Measurements from ENCODE around the gene OR6C3. TPM values are rescaled to one million over a fixed set of nuclear protein-coding genes. Genes with fewer than 3 reads are reported as not detected.
A peak's percentile ranks its signal among the peaks of the same experiment; 100 is the strongest.
"Not testable (repeated sequence)": the region's sequence is repeated elsewhere in the genome, so short reads cannot be mapped to it uniquely, and the experiment has no call there.

The OR6C3 gene
- total RNA-seq, 1 donor from 2014 or later, result not detected

DNA sequence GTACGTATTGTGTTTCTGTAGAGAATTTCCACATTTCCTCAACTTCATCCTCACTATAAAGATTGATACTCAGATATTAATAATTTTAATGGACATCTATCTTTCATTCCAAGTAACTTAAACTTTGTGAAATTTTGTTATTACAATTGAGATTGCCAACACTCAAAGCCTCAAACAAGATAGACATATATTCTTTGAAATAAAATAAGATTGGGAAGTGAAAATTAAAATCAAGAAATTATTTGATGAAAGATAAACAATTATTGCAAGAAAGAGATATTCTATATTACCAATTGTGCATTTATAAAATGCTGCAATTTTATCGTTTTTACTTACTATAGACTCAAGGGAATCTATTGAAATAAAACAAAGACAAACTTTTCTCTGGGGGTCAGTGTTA, 34.1 kb upstream of the OR6C3 start, which contains the start of gene OR6C6:
Gene OR6C6, minus strand, starts transcription at position 101 of the 400 bp plus-strand sequence. CDS start 1,337 bp downstream, outside the sequence.
- H3K4me3 Mint-ChIP-seq, result no peak within 1 kb of the TSS

DNA sequence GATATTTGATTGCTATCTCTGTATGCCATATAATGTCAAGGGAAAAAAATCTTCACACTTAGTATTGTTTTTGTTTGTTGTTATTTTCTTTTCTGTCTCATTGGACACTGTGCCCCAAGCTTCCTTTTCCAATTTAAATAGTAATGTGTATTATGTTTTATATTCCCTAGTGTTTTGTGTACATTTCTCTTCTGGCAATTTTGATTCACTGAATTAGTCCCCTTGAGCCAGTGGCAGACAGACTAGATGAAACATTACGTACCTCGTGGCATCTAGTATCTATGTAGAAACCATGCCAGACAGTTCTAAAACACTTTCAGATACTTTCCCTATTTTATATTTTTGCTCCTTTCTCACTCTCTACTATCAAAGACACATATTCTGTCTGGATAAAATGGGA, 16.5 kb upstream of the OR6C3 start, which contains the start of gene OR6C1:
Gene OR6C1, plus strand, starts transcription at position 301 of the 400 bp plus-strand sequence. CDS start 6,257 bp downstream, outside the sequence.
- no peaks in the 10 kb centered on the region for H3K4me1 Mint-ChIP-seq
- no peak for DNase-seq (ENCODE audit: low spot score)
- H3K4me2 ChIP-seq, result no peak within 1 kb of the TSS
- no peaks in the 10 kb centered on the region for H4K20me1 ChIP-seq (ENCODE audit: low read depth)
- no peak within 1 kb of the TSS for H3K27ac ChIP-seq
- no peak within 1 kb of the TSS for H2AFZ ChIP-seq (replicated peaks)
- no peak within 1 kb of the TSS for H3K9ac ChIP-seq
- no peaks in the 10 kb centered on the region for H3F3A ChIP-seq (ENCODE audit: low read depth)
- no peaks in the 10 kb centered on the region for H3K36me3 Mint-ChIP-seq
- H3K4me1 ChIP-seq, result no peaks in the 10 kb centered on the region
- H3K9me3 ChIP-seq (ENCODE audit: low read depth), result no peaks in the 10 kb centered on the region
- H3K27me3 Mint-ChIP-seq (ENCODE audit: insufficient read depth, low read depth), result no peaks in the 10 kb centered on the region
- H3K9me3 Mint-ChIP-seq, result no peaks in the 10 kb centered on the region
- H3K79me2 ChIP-seq (ENCODE audit: low read depth), result no peaks in the 10 kb centered on the region
- no peak within 1 kb of the TSS for H3K27ac Mint-ChIP-seq
- H3K27me3 ChIP-seq, result no peaks in the 10 kb centered on the region
- no peak within 1 kb of the TSS for H3K4me3 Mint-ChIP-seq
- no peaks in the 10 kb centered on the region for H3K36me3 ChIP-seq
- no peak within 1 kb of the TSS for H3K4me3 ChIP-seq
- TF ChIP-seq, protein P1, sequence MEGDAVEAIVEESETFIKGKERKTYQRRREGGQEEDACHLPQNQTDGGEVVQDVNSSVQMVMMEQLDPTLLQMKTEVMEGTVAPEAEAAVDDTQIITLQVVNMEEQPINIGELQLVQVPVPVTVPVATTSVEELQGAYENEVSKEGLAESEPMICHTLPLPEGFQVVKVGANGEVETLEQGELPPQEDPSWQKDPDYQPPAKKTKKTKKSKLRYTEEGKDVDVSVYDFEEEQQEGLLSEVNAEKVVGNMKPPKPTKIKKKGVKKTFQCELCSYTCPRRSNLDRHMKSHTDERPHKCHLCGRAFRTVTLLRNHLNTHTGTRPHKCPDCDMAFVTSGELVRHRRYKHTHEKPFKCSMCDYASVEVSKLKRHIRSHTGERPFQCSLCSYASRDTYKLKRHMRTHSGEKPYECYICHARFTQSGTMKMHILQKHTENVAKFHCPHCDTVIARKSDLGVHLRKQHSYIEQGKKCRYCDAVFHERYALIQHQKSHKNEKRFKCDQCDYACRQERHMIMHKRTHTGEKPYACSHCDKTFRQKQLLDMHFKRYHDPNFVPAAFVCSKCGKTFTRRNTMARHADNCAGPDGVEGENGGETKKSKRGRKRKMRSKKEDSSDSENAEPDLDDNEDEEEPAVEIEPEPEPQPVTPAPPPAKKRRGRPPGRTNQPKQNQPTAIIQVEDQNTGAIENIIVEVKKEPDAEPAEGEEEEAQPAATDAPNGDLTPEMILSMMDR (IDR thresholded peaks at IDR 0.05), result no peak
- TF ChIP-seq EZH2phosphoT487 (IDR thresholded peaks at IDR 0.05), result no peak
- TF ChIP-seq EZH2 (IDR thresholded peaks at IDR 0.05), result no peak

More for the DNA sequence above, 34.1 kb upstream of the OR6C3 start, which contains the start of gene OR6C6:
- Histone ChIP-seq H3F3A (ENCODE audit: low read depth) (no peaks in the 10 kb centered on the region), H3K9me3 (ENCODE audit: low read depth) (no peaks in the 10 kb centered on the region), H3K27ac (no peak within 1 kb of the TSS), H3K9ac (no peak within 1 kb of the TSS), H3K36me3 (no peaks in the 10 kb centered on the region), H3K4me3 (no peak within 1 kb of the TSS), H2AFZ (replicated peaks) (no peak within 1 kb of the TSS), H3K27me3 (no peaks in the 10 kb centered on the region), H3K79me2 (ENCODE audit: low read depth) (no peaks in the 10 kb centered on the region), H4K20me1 (ENCODE audit: low read depth) (no peaks in the 10 kb centered on the region), H3K4me2 (no peak within 1 kb of the TSS), H3K4me1 (no peaks in the 10 kb centered on the region)
- TF ChIP-seq EZH2 (IDR thresholded peaks at IDR 0.05) (no peak), EZH2phosphoT487 (IDR thresholded peaks at IDR 0.05) (no peak)
- TF ChIP-seq, protein P1 (IDR thresholded peaks at IDR 0.05), result no peak
- H3K27ac Mint-ChIP-seq, result no peak within 1 kb of the TSS
- no peaks in the 10 kb centered on the region for H3K4me1 Mint-ChIP-seq
- H3K27me3 Mint-ChIP-seq (ENCODE audit: insufficient read depth, low read depth), result no peaks in the 10 kb centered on the region
- no peaks in the 10 kb centered on the region for H3K9me3 Mint-ChIP-seq
- no peaks in the 10 kb centered on the region for H3K36me3 Mint-ChIP-seq
- DNase-seq (ENCODE audit: low spot score), result no peak

DNA sequence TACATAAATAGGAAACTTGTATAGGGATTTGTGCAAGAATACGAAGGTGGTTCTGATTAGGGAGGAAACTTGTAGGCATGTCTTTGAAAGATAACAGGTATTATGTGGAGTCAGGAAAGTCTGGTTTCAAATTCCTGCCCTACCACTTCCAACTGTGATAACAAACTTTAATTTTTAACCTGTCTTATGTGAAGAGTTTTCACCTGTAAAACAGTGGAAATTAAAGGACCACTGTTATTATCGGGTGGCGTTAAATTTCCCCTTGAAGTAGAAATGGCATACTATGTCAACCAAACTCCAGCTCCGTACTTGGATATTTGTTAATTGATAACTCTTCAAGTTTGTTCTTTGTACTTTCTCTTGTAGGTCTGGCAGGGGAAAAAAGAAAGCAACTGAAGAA, 10.3 kb upstream of the OR6C3 start:
- TF ChIP-seq EZH2 (IDR thresholded peaks at IDR 0.05) (no peak), EZH2phosphoT487 (IDR thresholded peaks at IDR 0.05) (no peak)
- TF ChIP-seq, protein P1 (IDR thresholded peaks at IDR 0.05), result no peak
- Mint-ChIP-seq H3K27ac (no peak overlapping the region), H3K4me3 (no peak overlapping the region), H3K4me1 (no peaks in the 10 kb centered on the region), H3K9me3 (no peaks in the 10 kb centered on the region), H3K36me3 (no peaks in the 10 kb centered on the region), H3K27me3 (ENCODE audit: insufficient read depth, low read depth) (no peaks in the 10 kb centered on the region)
- DNase-seq (ENCODE audit: low spot score), result no peak
- H3K9ac ChIP-seq, result no peak overlapping the region
- no peaks in the 10 kb centered on the region for H3K4me1 ChIP-seq
- H3F3A ChIP-seq (ENCODE audit: low read depth), result no peaks in the 10 kb centered on the region
- H3K9me3 ChIP-seq (ENCODE audit: low read depth), result no peaks in the 10 kb centered on the region
- H3K4me3 ChIP-seq, result no peak overlapping the region
- H3K4me2 ChIP-seq, result no peak overlapping the region
- H3K27me3 ChIP-seq, result no peaks in the 10 kb centered on the region
- H3K79me2 ChIP-seq (ENCODE audit: low read depth), result no peaks in the 10 kb centered on the region
- no peak overlapping the region for H2AFZ ChIP-seq (replicated peaks)
- H4K20me1 ChIP-seq (ENCODE audit: low read depth), result no peaks in the 10 kb centered on the region
- no peaks in the 10 kb centered on the region for H3K36me3 ChIP-seq
- no peak overlapping the region for H3K27ac ChIP-seq

DNA sequence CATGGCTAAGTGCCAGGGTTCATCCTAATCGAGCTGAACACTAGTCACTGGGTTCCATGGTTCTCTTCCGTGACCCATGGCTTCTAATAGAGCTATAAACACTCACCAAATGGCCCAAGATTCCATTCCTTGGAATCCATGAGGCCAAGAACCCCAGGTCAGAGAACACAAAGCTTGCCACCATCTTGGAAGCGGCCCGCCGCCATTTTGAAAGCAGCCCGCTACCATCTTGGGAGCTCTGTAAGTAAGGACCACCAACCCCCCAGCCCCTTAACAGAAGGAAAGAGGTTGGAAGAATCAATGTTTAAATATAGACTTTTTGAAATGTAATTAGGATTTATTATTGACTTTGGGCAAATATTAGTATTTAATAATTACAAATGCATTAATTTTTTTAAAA, 4.7 kb upstream of the OR6C3 start:
- not testable (repeated sequence) for H3K4me1 ChIP-seq; H3K27me3 ChIP-seq; H3K9ac ChIP-seq; H3K36me3 Mint-ChIP-seq; H3K79me2 ChIP-seq (ENCODE audit: low read depth); H3K27me3 Mint-ChIP-seq (ENCODE audit: insufficient read depth, low read depth); H3K4me2 ChIP-seq; H3K9me3 ChIP-seq (ENCODE audit: low read depth); H3K36me3 ChIP-seq; H3K9me3 Mint-ChIP-seq; H3K4me3 ChIP-seq; H4K20me1 ChIP-seq (ENCODE audit: low read depth); H3K4me1 Mint-ChIP-seq; H3K27ac Mint-ChIP-seq; H3K27ac ChIP-seq; H3K4me3 Mint-ChIP-seq; H3F3A ChIP-seq (ENCODE audit: low read depth); DNase-seq (ENCODE audit: low spot score)
- peak overlapping the region; percentile 63 for H2AFZ ChIP-seq (replicated peaks)
